HUDEP-2 (cell line): ENCODE results near the gene PSD4.

Experiments used
- DNase-seq, 76 experiments: peaks; one replicate each; lab custom pipeline; 2025; ENCODE audit not compliant: unreplicated experiment in 76 of 76; lab: John Stamatoyannopoulos, UW

Gene PSD4

GRCh38 chr2:113183264-113183663, 9.5 kb downstream of the PSD4 start:
- DNase-seq, result no peak

GRCh38 chr2:113183703-113184102, 9.9 kb downstream of the PSD4 start:
- no peak for DNase-seq

- no peak for DNase-seq
Measured at GRCh38 chr2:113184531-113185230, 10.9 kb downstream of the PSD4 start.

GRCh38 chr2:113185664-113186432, 12.1 kb downstream of the PSD4 start:
- DNase-seq, result peak in 69 of 76 experiments; percentile 3 to 76 (median 52)

- DNase-seq, result no peak
Measured at GRCh38 chr2:113186433-113186796, 12.6 kb downstream of the PSD4 start.

GRCh38 chr2:113187771-113188170, 14.0 kb downstream of the PSD4 start:
- DNase-seq, result no peak

GRCh38 chr2:113190871-113191270, 17.1 kb downstream of the PSD4 start:
- DNase-seq, result no peak

- no peak for DNase-seq
Measured at GRCh38 chr2:113192459-113193100, 18.8 kb downstream of the PSD4 start.

- DNase-seq, result no peak
Measured at GRCh38 chr2:113195923-113196501, 22.2 kb downstream of the PSD4 start.

- DNase-seq, result no peak
Measured at GRCh38 chr2:113196839-113197238, 23.1 kb downstream of the PSD4 start.

GRCh38 chr2:113197347-113198047, 23.7 kb downstream of the PSD4 start:
- DNase-seq, result no peak

- DNase-seq, result no peak
Measured at GRCh38 chr2:113198048-113198789, 24.4 kb downstream of the PSD4 start.

- peak in 71 of 76 experiments; percentile 7 to 82 (median 57) for DNase-seq
Measured at GRCh38 chr2:113198790-113199612, 25.2 kb downstream of the PSD4 start.

GRCh38 chr2:113200236-113200635, 26.5 kb downstream of the PSD4 start:
- DNase-seq, result peak in 2 of 76 experiments; percentile 4 to 20

- DNase-seq, result no peak
Measured at GRCh38 chr2:113200736-113201490, 27.1 kb downstream of the PSD4 start.

- DNase-seq, result no peak
Measured at GRCh38 chr2:113201496-113202304, 27.9 kb downstream of the PSD4 start.

- DNase-seq, result no peak
Measured at GRCh38 chr2:113202305-113203216, 28.8 kb downstream of the PSD4 start.
